Posterior vena cava (tissue), 2 donors: ENCODE results near the gene SASH3. TPM values are rescaled to one million over a fixed set of nuclear protein-coding genes. Genes with fewer than 3 reads are reported as not detected.

Experiments
- DNase-seq: peaks from one replicate; pipeline ENCODE4 v3.0.0-alpha.2; 2020; ENCODE audit warnings: low spot score
- intact Hi-C, 2 donors: fragments of 100-400 bp; cut with DNase I; formaldehyde crosslinking; loops; one replicate each; pipeline versions ENCODE4 v1.14.1 to v1.14.2; 2022 to 2023
- total RNA-seq, 2 donors: library from RNA; stranded (reverse); fragmentation: NEBNext Ultra II Directional; extraction: Animal tissue kit (Norgen Biotek cat#: 25700); gene quantifications; one replicate each; pipeline ENCODE4 v1.2.1, GENCODE V29; 2021
- donor health status: DM: yes; HTN: yes; CAD: no.
- donor health status: DM: yes; HTN: yes; CAD: no.

The SASH3 gene
- total RNA-seq, 2 donors from 2014 or later, result 11.6 to 18.5 TPM

- DNase-seq, result no peak
- intact Hi-C loops, result no loop called here
Measured at GRCh38 chrX:129793604-129794191, 13.9 kb downstream of the SASH3 start.

- no peak for DNase-seq
- intact Hi-C loops, result no loop called here
Measured at GRCh38 chrX:129795584-129795983, 15.8 kb downstream of the SASH3 start.

- DNase-seq, result no peak
- intact Hi-C loops, result no loop called here
Measured at GRCh38 chrX:129797251-129797906, 17.6 kb downstream of the SASH3 start.

GRCh38 chrX:129798456-129798855 is 18.7 kb downstream of the SASH3 start:
- intact Hi-C loops, result no loop called here
- DNase-seq, result no peak

- no peak for DNase-seq
- intact Hi-C loops, result no loop called here
Measured at GRCh38 chrX:129798888-129799287, 19.1 kb downstream of the SASH3 start.

- intact Hi-C loops, result no loop called here
Measured at GRCh38 chrX:129800186-129800585, 20.4 kb downstream of the SASH3 start.

GRCh38 chrX:129802863-129803262 is 23.1 kb downstream of the SASH3 start:
- no peak for DNase-seq
- intact Hi-C loops, result no loop called here

More at GRCh38 chrX:129800186-129800585, 20.4 kb downstream of the SASH3 start:
- no peak for DNase-seq

- intact Hi-C loops, result no loop called here
- DNase-seq, result no peak
Measured at GRCh38 chrX:129804806-129805205, 25.1 kb downstream of the SASH3 start.

GRCh38 chrX:129808158-129808828 is 28.5 kb downstream of the SASH3 start:
- intact Hi-C loops, result no loop called here
- no peak for DNase-seq

- DNase-seq, result no peak
- intact Hi-C loops, result no loop called here
Measured at GRCh38 chrX:129808829-129809796, 29.4 kb downstream of the SASH3 start.

GRCh38 chrX:129813662-129814368 is 34.1 kb downstream of the SASH3 start:
- intact Hi-C loops, result no loop called here
- no peak for DNase-seq

- DNase-seq, result no peak
- intact Hi-C loops, result no loop called here
Measured at GRCh38 chrX:129818123-129818522, 38.4 kb downstream of the SASH3 start.

GRCh38 chrX:129823115-129823514 is 43.4 kb downstream of the SASH3 start:
- no peak for DNase-seq
- intact Hi-C loops, result loop anchor here (10.0 kb wide), 2 partner anchors 58 to 218 kb away; no protein-coding TSS in a partner anchor

- no peak for DNase-seq
- intact Hi-C loops, result loop anchor here (10.0 kb wide), 2 partner anchors 59 to 219 kb away; no protein-coding TSS in a partner anchor
Measured at GRCh38 chrX:129823522-129823921, 43.8 kb downstream of the SASH3 start.

GRCh38 chrX:129824620-129825019 is 44.9 kb downstream of the SASH3 start:
- intact Hi-C loops, result loop anchor here (10.0 kb wide), 2 partner anchors 60 to 220 kb away; no protein-coding TSS in a partner anchor
- no peak for DNase-seq

- DNase-seq, result no peak
- intact Hi-C loops, result loop anchor here (10.0 kb wide), 2 partner anchors 61 to 221 kb away; no protein-coding TSS in a partner anchor
Measured at GRCh38 chrX:129825746-129826505, 46.2 kb downstream of the SASH3 start.

- intact Hi-C loops, result no loop called here
- no peak for DNase-seq
Measured at GRCh38 chrX:129830494-129830893, 50.7 kb downstream of the SASH3 start.
